GM23248 (cell line): ENCODE measurements around the gene OR6B1.

ENCODE experiments used
- EZH2 ChIP-seq: fragments of 200-600 bp; sonication (generic); IDR thresholded peaks from 2 replicates; pipeline ENCODE4 v1.6.1; 2018; ENCODE audit warnings: antibody characterized with exemption, mild to moderate bottlenecking; ENCODE audit not compliant: insufficient read depth, poor library complexity, severe bottlenecking
- EZH2phosphoT487 ChIP-seq: fragments of 200-600 bp; sonication (generic); IDR thresholded peaks from 2 replicates; pipeline ENCODE4 v1.6.1; 2018; ENCODE audit warnings: antibody characterized with exemption, moderate library complexity, mild to moderate bottlenecking, low read depth; ENCODE audit not compliant: insufficient read depth

- no peak for TF ChIP-seq EZH2phosphoT487
- no peak for TF ChIP-seq EZH2
Measured at GRCh38 chr7:143958781-143959180, 41.3 kb upstream of the OR6B1 start.
